Stimulated activated CD8-positive, alpha-beta memory T cell treated with anti-CD3 and anti-CD28 coated beads, Interleukin-7, amount 100 ng/mL, for 4 hours (primary cell): Measurements from ENCODE around the gene EIF4E1B.
"Not testable (repeated sequence)": the region's sequence is repeated elsewhere in the genome, so short reads cannot be mapped to it uniquely, and the experiment has no call there.

Experiments
- DNase-seq, 2 donors: peaks; one replicate each; pipeline ENCODE4 v3.0.0-alpha.2; 2020; ENCODE audit warnings: low read depth in 2 of 2

The EIF4E1B gene, protein sequence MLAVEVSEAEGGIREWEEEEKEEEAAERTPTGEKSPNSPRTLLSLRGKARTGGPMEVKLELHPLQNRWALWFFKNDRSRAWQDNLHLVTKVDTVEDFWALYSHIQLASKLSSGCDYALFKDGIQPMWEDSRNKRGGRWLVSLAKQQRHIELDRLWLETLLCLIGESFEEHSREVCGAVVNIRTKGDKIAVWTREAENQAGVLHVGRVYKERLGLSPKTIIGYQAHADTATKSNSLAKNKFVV

DNA sequence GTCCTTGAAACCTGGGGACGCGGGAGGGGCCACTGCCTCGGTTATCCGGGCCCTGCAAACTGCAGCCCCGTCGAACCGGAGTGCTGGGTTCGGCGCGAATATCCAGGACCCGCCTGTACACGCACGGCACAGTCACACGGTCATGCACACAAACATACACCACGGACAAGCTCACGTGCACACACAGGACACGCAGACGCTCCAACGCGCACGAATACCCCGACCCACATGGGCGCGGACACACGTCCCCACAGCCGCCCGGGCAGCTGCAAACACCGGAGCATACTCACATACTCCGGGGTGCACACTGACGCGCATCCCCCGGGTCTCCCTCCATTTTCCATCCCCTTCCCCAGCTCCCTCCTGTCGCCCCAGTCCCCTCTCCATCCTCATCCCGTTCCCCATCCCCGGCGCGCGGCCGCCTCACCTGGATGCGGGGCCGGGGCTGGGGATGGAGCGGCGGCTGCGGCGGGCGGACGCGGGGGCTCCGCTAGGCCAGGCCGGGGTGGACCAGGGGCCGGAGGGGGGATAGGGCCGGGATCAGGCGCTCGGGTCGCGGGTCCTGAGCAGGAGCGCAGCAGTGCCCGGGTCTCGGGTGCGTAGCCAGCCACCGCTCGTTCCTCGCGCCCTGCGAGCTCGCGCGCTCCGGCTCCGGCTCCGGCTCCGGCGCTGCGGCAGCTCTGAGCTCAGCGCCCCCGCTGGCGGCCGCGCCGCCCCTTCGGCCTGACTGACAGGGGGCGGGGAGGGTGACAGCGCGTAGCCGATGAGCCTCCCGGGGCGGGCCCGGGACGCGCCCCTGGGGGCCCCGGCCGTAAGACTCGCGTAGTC, at the start of gene EIF4E1B, which contains the start of gene SNCB:
Gene EIF4E1B (plus strand): TSS at position 823 of the 828 bp plus-strand sequence. CDS start 12,113 bp downstream, outside the sequence.
Gene SNCB (minus strand): TSS at position 682 of the 828 bp plus-strand sequence. CDS start 880 bp downstream, outside the sequence.
- peak in 1 of 2 donors; percentile 52 for DNase-seq

DNA sequence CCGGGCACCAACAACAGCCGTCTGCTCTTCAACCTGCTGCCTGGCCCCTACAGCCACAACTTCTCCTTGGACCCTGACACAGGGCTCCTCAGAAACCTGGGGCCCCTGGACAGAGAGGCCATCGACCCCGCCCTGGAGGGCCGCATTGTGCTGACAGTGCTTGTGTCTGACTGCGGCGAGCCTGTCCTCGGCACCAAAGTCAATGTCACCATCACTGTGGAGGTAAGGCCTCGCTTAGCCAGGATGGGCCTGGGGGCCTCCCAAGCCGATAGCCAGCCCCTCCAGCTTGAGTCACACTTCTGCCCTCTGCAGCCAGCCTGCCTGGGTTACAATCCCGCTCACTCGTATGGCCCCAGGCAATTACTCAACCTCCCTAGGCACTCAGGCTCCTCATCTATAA, 49.1 kb upstream of the EIF4E1B start:
- DNase-seq, result no peak

DNA sequence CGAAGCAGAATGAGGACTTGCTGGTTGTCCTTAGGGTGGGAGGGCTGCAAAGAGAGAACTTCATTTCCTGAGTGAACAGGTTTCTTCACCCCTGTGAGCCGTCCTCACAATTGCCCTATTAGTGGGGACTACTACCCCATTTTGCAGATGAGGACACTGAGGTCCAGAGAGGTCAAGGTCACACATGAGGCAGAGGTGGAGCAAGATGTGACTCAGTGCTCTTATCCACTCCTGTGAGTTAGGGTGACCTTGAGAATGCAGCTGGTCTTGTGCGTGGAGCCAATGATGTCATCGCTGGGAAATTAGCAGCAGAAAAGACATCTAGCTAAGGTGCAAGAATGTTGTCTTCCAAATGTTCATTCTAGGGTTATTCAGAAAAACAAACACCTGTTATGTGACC, 47.4 kb upstream of the EIF4E1B start:
- no peak for DNase-seq

DNA sequence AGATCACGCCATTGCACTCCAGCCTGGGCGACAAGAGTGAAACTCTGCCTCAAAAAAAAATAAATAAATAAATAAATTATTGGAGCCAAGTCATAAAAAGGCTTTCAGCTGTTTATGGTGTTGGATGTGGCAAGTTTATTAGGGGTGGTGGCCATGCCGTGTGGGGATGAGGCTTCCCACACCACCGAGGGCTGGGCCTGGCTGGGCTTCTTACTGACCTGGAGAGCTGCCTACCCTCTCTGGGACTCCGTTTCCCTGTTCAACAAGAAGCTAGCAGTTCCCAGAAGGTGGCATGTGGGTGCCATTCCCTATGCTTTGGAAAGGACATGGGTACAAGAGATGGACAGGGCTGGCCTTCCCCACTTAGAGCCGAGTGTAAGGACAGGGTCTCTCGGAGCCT, 43.1 kb upstream of the EIF4E1B start:
- DNase-seq, result no peak

DNA sequence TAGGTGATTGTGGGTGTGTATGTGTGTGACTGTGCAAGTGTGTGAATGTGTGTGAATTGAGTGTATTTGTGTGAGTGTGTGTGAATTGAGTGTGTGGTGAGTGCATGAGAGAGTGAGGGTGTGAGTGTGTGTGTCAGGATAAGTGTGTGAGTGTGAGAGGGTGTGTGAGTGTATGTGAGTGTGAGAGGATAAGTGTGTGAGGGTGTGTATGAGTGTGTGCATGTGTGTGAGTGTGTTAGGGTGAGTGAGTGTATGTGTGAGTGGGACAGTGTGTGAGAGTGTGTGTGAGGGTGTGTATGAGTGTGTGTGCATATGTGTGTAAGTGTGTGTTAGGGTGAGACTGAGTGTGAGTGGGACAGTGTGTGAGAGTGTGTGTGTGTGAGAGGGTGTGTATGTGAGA, 42.2 kb upstream of the EIF4E1B start:
- no peak for DNase-seq

DNA sequence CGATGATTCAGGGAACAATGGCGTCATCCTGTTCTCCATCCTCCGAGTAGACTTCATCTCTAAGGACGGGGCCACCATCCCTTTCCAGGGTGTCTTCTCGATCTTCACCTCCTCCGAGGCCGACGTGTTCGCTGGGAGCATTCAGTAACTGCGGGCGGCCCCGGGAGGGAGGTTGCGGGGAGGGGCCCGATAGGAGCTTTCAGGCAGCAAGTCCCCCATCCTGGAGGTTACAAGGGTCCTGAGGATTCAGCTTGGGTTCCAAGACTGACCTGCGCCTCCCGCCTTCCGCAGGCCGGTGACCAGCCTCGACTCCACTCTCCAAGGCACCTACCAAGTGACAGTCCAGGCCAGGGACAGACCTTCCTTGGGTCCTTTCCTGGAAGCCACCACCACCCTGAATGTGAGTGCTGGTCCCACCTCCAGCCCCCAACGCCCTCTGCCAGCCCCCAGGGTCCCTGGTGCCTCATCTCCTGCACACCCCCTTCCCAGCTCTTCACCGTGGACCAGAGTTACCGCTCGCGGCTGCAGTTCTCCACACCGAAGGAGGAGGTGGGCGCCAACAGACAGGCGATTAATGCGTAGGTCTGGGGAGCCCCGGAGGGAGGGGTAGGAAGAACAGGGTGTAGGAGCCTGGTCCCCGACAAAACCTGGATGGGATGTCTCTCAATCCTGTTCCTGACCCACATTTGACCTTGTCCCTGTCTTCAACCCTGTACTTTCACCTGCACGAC, 41.3 kb upstream of the EIF4E1B start:
- DNase-seq, result no peak

DNA sequence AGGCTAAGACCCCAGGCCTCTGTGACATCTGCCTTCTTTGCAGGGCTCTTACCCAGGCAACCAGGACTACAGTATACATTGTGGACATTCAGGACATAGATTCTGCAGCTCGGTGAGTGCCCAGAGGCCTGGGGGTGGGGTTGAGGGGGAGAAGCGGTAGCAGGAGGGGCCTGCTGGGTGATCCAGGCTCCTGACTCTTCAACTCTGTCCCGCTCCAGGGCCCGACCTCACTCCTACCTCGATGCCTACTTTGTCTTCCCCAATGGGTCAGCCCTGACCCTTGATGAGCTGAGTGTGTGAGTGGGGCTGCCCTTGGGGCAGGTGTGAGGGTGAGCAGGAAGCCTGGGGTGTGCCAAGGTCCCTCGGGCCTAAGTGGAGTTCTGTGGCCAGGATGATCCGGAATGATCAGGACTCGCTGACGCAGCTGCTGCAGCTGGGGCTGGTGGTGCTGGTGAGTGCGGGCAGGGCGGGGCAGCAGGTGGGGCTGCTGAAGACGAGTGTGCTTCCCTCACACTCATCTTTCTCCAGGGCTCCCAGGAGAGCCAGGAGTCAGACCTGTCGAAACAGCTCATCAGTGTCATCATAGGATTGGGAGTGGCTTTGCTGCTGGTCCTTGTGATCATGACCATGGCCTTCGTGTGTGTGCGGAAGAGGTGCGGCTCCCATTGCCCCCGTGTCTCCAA, 40.3 kb upstream of the EIF4E1B start:
- DNase-seq, result no peak

DNA sequence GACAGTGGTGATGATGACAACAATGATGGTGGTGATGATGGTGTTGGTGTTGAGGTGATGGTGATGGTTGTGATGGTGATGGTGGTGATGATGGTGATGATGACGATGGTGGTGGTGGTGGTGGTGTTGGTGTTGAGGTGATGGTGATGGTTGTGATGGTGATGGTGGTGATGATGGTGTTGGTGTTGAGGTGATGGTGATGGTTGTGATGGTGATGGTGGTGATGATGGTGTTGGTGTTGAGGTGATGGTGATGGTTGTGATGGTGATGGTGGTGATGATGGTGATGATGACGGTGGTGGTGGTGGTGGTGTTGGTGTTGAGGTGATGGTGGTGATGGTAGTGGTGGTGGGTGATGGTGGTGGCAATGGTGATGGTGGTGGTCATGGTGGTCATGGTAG, 38.8 kb upstream of the EIF4E1B start:
- not testable (repeated sequence) for DNase-seq

DNA sequence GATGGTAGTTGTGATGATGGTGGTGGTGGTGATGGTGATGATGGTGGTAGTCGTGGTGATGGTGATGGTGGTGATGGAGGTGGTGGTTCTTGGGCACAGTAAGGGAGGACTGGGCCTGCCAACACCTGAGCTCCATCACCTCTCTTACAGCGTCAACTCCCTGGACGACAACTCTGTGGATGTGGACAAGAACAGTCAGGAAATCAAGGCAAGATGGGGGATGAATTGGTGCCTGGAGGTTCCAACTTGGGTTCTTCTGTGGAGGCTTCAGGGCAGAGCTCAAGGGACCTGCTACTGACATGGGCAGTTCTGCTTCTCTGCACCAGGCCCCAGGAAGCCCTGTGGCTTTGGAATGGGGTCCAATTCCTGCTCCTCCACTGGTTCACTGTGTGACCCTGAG, 37.9 kb upstream of the EIF4E1B start:
- no peak for DNase-seq

DNA sequence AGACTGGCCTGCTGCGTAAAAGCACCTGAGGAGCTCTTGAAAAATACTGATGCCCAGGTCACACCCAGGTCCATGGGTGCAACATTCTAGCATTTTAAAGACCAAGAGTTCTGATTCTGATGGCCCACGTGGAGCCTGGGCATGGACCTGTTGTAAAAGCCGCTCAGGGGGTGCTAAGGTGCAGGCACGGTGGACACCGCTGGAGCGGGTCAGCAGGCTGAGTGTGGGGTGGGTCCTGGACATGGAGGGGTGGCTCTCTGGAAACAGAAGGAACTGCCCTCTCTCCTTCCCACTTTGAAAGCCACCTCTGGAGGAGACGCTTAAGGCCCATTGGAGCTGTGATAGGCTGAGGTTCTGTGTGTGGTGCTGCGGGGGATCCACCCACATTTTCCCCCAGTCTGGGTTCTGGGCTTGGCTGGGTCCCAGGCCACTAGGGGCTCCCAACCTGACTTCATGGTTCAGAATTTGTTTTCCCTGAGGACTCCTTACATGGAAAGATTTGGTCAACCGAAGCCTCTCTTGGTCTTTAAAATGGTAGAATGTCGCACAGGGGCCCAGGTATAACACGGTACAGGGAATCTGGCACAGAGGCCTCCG, 37.1 kb upstream of the EIF4E1B start:
- DNase-seq, result no peak

DNA sequence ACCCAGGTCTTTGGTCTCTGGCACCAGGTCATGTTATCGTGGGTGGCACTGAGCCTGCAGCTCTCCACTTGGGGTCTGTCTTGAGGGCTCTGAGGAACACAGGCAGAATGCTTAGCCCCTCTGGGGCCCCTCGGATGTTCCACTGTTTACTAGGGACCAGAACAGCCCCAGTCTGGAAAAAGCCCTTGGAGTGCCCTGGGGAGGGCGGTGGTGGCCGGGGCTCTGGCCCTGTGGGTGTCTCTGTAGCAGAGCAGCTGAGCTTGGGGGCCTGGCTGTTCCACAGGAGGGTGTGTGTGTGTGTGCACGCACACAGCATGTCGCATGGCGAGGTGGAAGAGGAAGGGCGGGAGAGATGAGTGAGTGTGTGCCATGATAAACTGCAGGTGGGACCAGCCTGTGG, 35.9 kb upstream of the EIF4E1B start:
- no peak for DNase-seq

DNA sequence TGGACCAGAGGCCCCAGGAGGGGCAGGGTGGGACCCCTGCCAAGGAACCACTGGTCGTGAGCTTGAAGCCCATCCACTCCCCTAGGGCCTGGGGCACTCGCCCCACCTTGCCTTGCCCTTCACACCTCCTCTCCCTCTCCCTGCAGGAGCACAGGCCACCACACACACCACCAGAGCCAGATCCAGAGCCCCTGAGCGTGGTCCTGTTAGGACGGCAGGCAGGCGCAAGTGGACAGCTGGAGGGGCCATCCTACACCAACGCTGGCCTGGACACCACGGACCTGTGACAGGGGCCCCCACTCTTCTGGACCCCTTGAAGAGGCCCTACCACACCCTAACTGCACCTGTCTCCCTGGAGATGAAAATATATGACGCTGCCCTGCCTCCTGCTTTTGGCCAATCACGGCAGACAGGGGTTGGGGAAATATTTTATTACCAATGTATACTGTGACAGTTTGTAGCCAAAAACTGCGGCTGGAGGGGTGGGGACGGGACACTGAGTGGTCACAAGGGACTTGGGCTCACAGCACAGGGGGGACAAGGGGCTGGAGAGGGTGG, 35.0 kb upstream of the EIF4E1B start:
- no peak for DNase-seq

DNA sequence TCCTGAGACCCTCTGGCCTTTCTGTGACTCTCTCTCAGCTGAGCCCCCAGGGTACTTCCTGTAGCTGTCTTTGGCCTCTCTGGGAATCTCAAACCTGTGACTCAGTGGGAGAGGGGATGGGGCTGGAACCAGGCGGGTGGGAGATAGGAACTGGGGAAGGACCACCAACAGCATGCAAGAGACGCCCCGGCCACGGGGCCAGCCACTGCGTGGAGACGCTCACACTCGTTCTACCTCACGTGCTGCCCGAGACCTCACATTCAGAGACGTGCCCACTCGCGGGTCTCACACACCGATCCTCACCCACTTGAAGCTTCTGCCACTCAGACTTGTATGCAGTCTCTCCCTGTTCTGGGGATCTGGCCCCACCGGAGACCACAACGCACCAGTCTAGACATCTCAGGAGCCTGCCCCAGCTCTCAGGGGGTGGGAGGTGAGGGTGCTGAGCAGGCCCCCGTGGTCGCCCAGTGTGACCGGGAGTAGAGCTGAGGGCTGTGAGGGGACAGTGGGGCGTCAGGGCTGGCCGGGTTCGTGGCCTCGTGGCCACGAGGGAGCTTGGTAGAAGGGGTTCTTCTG, 34.3 kb upstream of the EIF4E1B start:
- no peak for DNase-seq

DNA sequence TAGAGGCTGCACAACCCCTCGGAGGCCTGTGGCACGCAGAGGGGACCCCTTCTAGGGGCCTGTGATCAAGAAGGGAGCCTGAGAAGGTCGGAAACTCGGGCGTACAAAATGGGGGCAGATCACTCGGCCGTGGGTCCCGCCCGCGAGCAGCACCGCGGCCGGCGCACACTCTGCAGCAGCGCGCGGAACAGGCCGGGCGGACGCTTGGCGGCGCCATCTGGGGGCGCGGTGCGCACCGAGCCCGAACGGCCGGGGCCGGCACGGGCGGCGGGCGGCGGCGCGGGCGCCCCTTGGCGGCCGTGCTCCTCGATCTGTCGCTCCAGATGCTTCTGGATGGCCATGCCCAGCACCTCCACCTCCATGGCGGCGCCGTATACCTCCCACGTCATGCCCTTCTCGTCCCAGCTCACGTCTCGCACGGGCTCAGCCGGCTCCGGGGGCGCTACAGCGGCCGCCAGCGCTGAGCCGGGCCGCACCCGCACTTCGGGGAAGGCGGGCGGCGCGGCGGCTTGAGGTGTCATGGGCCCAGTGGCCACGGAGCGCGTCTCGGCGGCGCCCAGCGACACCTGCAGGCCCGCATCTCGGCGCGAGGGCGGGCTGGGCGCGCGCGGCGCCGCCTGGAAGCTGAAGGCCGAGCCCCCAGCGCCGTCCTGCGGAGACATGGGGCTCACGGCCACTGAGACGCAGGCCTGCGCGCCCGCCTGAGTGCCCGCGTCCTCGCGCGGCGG, 33.6 kb upstream of the EIF4E1B start:
- peak; percentile 23 to 69 for DNase-seq

DNA sequence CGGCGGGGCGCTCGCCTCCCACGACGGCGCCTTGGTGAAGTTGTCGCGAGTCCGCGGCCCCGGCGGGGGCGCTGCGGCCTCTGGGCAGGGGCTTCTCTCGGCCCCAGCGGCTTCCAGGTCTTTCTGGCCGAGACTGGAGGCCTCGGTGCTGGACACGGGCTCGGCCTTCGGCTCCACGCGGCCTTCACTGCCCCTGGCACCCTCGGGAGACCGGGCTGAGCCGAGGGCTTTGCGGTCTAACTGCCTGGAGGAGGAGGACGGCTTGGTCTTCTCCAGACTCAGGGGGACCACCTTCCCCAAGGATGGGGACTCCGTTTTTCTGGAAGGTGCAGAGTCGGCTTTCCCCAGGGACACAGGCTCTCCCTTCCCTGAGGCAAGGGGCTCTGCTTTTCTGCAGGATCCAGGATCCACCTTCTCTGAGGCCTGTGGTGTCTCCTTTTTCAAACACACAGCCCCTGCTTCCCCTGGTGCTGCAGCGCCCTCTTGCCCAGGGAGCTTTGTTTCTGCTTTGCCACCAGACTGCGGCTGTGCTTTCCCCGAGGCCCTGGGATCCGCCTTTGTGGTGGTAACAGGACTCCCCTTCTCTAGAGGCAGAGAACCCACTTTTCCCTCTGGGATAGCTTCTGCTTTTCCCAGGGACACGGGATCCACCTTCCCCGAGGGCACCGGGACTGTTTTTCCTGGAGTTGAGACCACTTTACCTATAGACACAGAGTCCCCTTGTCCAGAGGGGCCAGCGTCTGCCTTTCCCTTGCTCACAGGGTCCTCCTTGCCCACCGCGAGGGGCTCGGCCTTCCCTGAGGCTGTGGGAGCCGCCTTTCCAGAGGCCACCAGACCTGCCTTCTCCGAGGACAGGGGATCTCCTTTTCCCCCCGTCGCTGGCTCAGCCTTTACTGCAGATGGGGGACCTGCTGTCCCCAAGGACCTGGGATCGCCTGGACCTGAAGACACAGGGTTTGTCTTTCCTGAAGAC, 32.8 kb upstream of the EIF4E1B start:
- DNase-seq, result no peak

DNA sequence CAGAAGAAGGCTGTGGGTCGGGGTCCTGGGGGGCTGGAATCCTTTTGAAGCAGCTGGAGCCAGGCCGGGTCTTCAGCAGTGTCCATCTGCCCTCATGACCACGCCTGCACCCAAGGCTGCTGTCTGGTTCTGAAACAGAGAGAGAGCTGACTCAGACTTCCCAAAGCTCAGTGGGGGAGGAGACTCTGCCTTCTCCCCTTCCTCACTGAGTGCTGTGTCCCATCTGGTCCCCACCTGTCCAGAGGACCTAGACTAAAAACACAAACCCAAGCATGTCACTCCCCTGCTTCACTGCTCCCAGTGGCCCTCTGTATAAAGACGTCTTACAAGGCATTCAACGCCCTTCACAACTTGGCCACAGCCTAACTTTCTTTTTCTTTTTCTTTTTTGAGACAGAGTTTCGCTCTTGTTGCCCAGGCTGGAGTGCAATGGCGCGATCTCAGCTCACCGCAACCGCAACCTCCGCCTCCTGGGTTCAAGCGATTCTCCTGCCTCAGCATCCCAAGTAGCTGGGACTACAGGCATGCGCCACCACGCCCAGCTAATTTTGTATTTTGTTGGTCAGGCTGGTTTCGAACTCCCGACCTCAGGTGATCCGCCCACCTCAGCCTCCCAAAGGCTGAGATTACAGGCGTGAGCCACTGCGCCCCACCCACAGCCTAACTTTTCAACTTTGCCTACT, 30.6 kb upstream of the EIF4E1B start:
- DNase-seq, result not testable (repeated sequence)

DNA sequence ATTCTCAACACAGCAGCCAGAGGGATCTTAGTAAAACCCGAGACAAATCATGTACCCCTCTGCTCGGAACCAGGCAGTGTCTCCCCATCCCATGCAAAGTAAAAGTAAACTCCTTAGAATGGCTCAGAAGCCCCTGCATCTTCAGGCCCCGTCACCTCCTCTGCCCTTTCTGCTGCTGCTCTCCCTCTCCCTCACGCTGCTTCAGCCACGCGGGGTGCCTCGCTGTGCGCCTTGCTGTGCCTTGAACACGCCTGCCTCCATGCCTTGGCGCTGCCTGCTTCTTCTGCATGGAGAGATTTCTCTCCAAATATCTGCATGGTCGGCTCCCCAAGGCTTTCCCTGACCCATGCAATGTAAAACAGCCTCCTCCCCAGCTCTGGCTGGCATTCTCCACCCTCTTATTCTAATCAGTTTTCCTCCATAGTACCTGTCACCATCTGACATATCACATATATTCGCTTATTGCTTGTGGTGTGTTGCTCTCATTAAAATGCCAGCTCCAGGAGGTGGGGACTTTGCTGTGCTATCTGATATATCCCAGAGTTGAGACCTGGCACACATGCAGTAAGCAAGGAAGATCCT, 28.5 kb upstream of the EIF4E1B start:
- DNase-seq, result no peak

DNA sequence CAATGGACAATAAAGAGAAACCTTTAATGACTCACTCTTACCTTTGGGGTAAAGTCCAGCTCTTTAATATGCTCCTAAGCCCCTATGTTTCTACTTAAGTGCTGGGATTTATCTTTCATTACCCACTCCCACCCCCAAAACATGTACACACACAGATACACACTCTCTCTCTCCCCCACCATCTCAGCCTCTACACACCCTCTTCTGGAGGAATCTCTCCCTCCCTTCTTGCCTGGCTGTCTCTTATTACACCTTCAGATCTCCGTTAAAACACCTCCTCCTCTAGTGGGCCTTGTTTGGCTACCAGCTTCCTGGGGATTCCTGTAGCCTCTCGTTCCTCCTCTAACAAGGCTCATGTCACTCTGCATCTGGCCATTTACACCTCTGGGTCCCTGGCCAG, 27.4 kb upstream of the EIF4E1B start:
- no peak for DNase-seq
